Natural killer cell (primary cell): Measurements from ENCODE around the gene FAM107B. TPM values are rescaled to one million over a fixed set of nuclear protein-coding genes. Genes with fewer than 3 reads are reported as not detected.

Experiments
- ATAC-seq, 3 donors: fragments of 150-1000 bp in 2 of 3; fragments of 200-7000 bp in 1 of 3; cut with Tn5 transposase; 1 replicate in 1 of 3; 2 replicates in 2 of 3; pipeline ENCODE4 v1.10.0; 2021; ENCODE audit warnings: mild to moderate bottlenecking in 2 of 3, moderate library complexity in 2 of 3
- DNase-seq, 2 donors: peaks; one replicate each; pipeline versions ENCODE4 v3.0.0 to v3.0.0-alpha.2; 2013 to 2021; ENCODE audit warnings: mixed read lengths in 1 of 2
- H3K27ac ChIP-seq: one replicate; pipeline ENCODE4 v1.5.1; 2013; ENCODE audit warnings: mild to moderate bottlenecking, low read length
- H3K27me3 ChIP-seq: one replicate; pipeline ENCODE4 v1.6.1; 2013; ENCODE audit warnings: low read length; ENCODE audit not compliant: control insufficient read depth, insufficient read depth
- H3K36me3 ChIP-seq: one replicate; pipeline ENCODE4 v1.6.1; 2013; ENCODE audit warnings: low read length; ENCODE audit not compliant: control insufficient read depth, insufficient read depth
- H3K4me1 ChIP-seq: one replicate; pipeline ENCODE4 v1.6.1; 2013; ENCODE audit warnings: low read length; ENCODE audit not compliant: control insufficient read depth, insufficient read depth
- H3K4me3 ChIP-seq: one replicate; pipeline ENCODE4 v1.5.1; 2013; ENCODE audit warnings: low read length
- H3K9me3 ChIP-seq: one replicate; pipeline ENCODE4 v1.6.1; 2013; ENCODE audit warnings: low read length; ENCODE audit not compliant: control insufficient read depth, insufficient read depth
- H3K27ac Mint-ChIP-seq, 2 donors: one replicate each; pipeline ENCODE4 v1.8.0; 2022; ENCODE audit warnings: mild to moderate bottlenecking in 2 of 2, mixed read lengths in 2 of 2, moderate library complexity in 1 of 2
- H3K27me3 Mint-ChIP-seq, 2 donors: one replicate each; pipeline ENCODE4 v1.8.0; 2022; ENCODE audit warnings: low read depth in 2 of 2, mixed read lengths in 2 of 2
- H3K36me3 Mint-ChIP-seq: one replicate; pipeline ENCODE4 v1.8.0; 2022; ENCODE audit warnings: mixed read lengths
- H3K4me1 Mint-ChIP-seq, 2 donors: one replicate each; pipeline ENCODE4 v1.8.0; 2022; ENCODE audit warnings: mixed read lengths in 2 of 2
- H3K4me3 Mint-ChIP-seq: one replicate; pipeline ENCODE4 v1.8.0; 2022; ENCODE audit warnings: mild to moderate bottlenecking, moderate library complexity, mixed read lengths
- H3K9me3 Mint-ChIP-seq, 2 donors: one replicate each; pipeline ENCODE4 v1.8.0; 2022; ENCODE audit warnings: mixed read lengths in 2 of 2
- CTCF ChIP-seq: fragments of 200-600 bp; IDR thresholded peaks from one replicate; pipeline ENCODE4 v1.8.0; 2022; ENCODE audit warnings: antibody characterized with exemption
- WGBS: methylation state at CpG from one replicate; pipeline ENCODE4 v1.1.7; 2013; ENCODE audit warnings: missing lambda C conversion rate; ENCODE audit not compliant: insufficient coverage; 5-methylcytosine and 5-hydroxymethylcytosine counted together
- intact Hi-C: fragments of 100-400 bp; cut with micrococcal nuclease; formaldehyde crosslinking; loops from one replicate; pipeline ENCODE4 v1.14.2; 2022
- total RNA-seq, 4 donors: library from RNA; stranded (reverse); fragments of 120-200 nt in 1 of 4; gene quantifications; one replicate each; pipeline versions ENCODE4 v1.2.3 to v1.2.4, GENCODE V29; 2013 to 2022

The FAM107B gene
- total RNA-seq, 3 donors from 2014 or later (not counting 1 experiment from before 2014, with no cell fraction given) = 165 to 226 (median 224) TPM

- Mint-ChIP-seq H3K27ac (peak overlapping the region in 1 of 2 donors; percentile 1), H3K27me3 (peaks cover 0 to 3% of the 10 kb centered on the region in 2 donors), H3K4me1 (peaks cover 0 to 6% of the 10 kb centered on the region in 2 donors), H3K9me3 (no peaks in the 10 kb centered on the region), H3K36me3 (no peaks in the 10 kb centered on the region), H3K4me3 (no peak overlapping the region)
- Histone ChIP-seq H3K9me3 (no peaks in the 10 kb centered on the region), H3K4me1 (peaks cover 12% of the 10 kb centered on the region), H3K36me3 (no peaks in the 10 kb centered on the region), H3K27ac (peak overlapping the region; percentile 87), H3K4me3 (no peak overlapping the region), H3K27me3 (no peaks in the 10 kb centered on the region)
- no peak for TF ChIP-seq CTCF
- DNase-seq (peak in 1 of 2 donors; percentile 22), ATAC-seq (no peak)
- 25% methylated on average over 3 of the region's 3 CpGs for WGBS
- intact Hi-C loops = no loop called here
Measured at GRCh38 chr10:14742815-14743214, 31.9 kb downstream of the FAM107B start.

GRCh38 chr10:14742382-14742781 is 32.3 kb downstream of the FAM107B start:
- TF ChIP-seq CTCF = no peak
- H3K9me3 Mint-ChIP-seq = no peaks in the 10 kb centered on the region
- peak overlapping the region; percentile 87 for H3K27ac ChIP-seq
- no peaks in the 10 kb centered on the region for H3K36me3 ChIP-seq
- intact Hi-C loops = no loop called here
- 94% methylated on average over 1 of the region's 1 CpG for WGBS
- H3K27ac Mint-ChIP-seq = peak overlapping the region in 1 of 2 donors; percentile 1
- no peak for ATAC-seq
- H3K4me1 ChIP-seq = peaks cover 12% of the 10 kb centered on the region
- H3K9me3 ChIP-seq = no peaks in the 10 kb centered on the region
- DNase-seq = no peak
- H3K36me3 Mint-ChIP-seq = no peaks in the 10 kb centered on the region
- H3K4me1 Mint-ChIP-seq = peaks cover 0 to 6% of the 10 kb centered on the region in 2 donors
- H3K27me3 ChIP-seq = no peaks in the 10 kb centered on the region
- no peak overlapping the region for H3K4me3 Mint-ChIP-seq
- H3K4me3 ChIP-seq = no peak overlapping the region
- H3K27me3 Mint-ChIP-seq = peaks cover 0 to 3% of the 10 kb centered on the region in 2 donors

- no peak overlapping the region for H3K4me3 ChIP-seq
- no peak for TF ChIP-seq CTCF
- no peaks in the 10 kb centered on the region for H3K36me3 ChIP-seq
- H3K27ac ChIP-seq = peak overlapping the region; percentile 87
- Mint-ChIP-seq H3K9me3 (no peaks in the 10 kb centered on the region), H3K4me3 (no peak overlapping the region), H3K27ac (no peak overlapping the region), H3K27me3 (peaks cover 0 to 3% of the 10 kb centered on the region in 2 donors), H3K4me1 (peaks cover 0 to 6% of the 10 kb centered on the region in 2 donors), H3K36me3 (no peaks in the 10 kb centered on the region)
- 37% methylated on average over 3 of the region's 3 CpGs for WGBS
- H3K9me3 ChIP-seq = no peaks in the 10 kb centered on the region
- intact Hi-C loops = no loop called here
- H3K4me1 ChIP-seq = peaks cover 12% of the 10 kb centered on the region
- H3K27me3 ChIP-seq = no peaks in the 10 kb centered on the region
- DNase-seq (no peak), ATAC-seq (no peak)
Measured at GRCh38 chr10:14740684-14741247, 33.9 kb downstream of the FAM107B start.
